Measurements from ENCODE around the gene IARS1. TPM values are rescaled to one million over a fixed set of nuclear protein-coding genes. Genes with fewer than 3 reads are reported as not detected.

Gene IARS1
- total and polyA plus RNA-seq, 2 of the 13 experiments (the other 11 are each of a cell fraction or from before 2014, with no cell fraction given), result 55.9 to 185 TPM

DNA sequence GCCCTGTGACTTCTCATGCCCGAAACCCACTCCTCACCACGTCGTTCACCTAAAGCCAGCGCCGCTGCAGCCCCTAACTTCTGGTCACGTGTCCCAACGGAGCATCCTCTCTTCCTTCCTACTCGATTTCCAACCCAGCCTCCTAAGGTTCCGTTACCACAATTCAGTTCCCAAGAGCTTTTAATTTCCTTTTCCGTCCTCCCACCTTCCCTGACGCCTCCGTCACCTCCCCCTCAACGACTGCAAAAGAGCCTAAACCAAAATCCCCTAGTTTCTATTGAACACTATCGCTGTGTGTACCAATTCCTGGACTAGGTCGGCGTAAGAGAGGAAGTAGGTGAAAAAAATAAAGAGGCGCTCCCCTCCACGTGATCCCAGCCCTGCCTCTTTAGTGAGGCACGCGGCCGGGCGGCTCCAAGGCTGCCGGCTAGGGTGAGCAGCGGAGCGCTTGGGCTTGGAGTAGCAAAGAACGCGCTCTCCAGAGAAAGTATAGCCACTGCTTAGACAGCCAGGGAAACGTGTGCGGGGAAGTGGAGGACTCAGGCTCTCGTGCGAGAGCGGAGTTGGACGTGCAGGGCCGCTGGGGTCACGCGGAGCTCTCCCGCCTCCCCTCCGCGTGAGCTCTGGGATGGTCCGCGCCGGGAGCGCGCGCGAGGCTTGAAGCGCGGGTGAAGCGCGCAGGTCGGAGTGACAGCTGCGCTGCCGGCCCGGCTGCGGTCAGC, 31.9 kb upstream of the IARS1 start, which contains the start of the genes CENPP and NOL8 (continued):
- no peak for TF ChIP-seq NR3C1 (CRISPR knock-in tag; IDR thresholded peaks at IDR 0.05)
- no peak for TF ChIP-seq ZFP37 (CRISPR knock-in tag; IDR thresholded peaks at IDR 0.05; ENCODE audit: borderline replicate concordance)
- TF ChIP-seq ZNF83 (CRISPR knock-in tag; IDR thresholded peaks at IDR 0.05; ENCODE audit: borderline replicate concordance), result peak; percentile 60; the same call in 1 of the 2 replicates
- TF ChIP-seq SNAPC4 (CRISPR knock-in tag; IDR thresholded peaks at IDR 0.05), result peak; percentile 90; the same call in 1 of the 2 replicates
- TF ChIP-seq, protein P1, sequence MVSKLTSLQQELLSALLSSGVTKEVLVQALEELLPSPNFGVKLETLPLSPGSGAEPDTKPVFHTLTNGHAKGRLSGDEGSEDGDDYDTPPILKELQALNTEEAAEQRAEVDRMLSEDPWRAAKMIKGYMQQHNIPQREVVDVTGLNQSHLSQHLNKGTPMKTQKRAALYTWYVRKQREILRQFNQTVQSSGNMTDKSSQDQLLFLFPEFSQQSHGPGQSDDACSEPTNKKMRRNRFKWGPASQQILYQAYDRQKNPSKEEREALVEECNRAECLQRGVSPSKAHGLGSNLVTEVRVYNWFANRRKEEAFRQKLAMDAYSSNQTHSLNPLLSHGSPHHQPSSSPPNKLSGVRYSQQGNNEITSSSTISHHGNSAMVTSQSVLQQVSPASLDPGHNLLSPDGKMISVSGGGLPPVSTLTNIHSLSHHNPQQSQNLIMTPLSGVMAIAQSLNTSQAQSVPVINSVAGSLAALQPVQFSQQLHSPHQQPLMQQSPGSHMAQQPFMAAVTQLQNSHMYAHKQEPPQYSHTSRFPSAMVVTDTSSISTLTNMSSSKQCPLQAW (CRISPR knock-in tag; IDR thresholded peaks at IDR 0.05), result peak; percentile 43; the same call in 1 of the 2 replicates
- TF ChIP-seq ZNF232 (CRISPR knock-in tag; IDR thresholded peaks at IDR 0.05; ENCODE audit: borderline replicate concordance), result no peak; the same call in 1 of the 2 replicates
- peak; percentile 36; the same call in 1 of the 2 replicates for TF ChIP-seq IRF2 (CRISPR knock-in tag; IDR thresholded peaks at IDR 0.05)
- TF ChIP-seq, protein P2, sequence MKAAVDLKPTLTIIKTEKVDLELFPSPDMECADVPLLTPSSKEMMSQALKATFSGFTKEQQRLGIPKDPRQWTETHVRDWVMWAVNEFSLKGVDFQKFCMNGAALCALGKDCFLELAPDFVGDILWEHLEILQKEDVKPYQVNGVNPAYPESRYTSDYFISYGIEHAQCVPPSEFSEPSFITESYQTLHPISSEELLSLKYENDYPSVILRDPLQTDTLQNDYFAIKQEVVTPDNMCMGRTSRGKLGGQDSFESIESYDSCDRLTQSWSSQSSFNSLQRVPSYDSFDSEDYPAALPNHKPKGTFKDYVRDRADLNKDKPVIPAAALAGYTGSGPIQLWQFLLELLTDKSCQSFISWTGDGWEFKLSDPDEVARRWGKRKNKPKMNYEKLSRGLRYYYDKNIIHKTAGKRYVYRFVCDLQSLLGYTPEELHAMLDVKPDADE (CRISPR knock-in tag; IDR thresholded peaks at IDR 0.05), result no peak
- no peak for TF ChIP-seq ZNF773 (CRISPR knock-in tag; IDR thresholded peaks at IDR 0.05; ENCODE audit: borderline replicate concordance)
- TF ChIP-seq, protein P3, sequence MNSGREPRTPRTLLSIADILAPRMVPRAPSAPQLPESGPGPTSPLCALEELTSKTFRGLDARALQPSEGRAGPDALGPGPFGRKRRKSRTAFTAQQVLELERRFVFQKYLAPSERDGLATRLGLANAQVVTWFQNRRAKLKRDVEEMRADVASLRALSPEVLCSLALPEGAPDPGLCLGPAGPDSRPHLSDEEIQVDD (CRISPR knock-in tag; IDR thresholded peaks at IDR 0.05; ENCODE audit: borderline replicate concordance), result no peak; the same call in 1 of the 2 replicates
- no peak; the same call in 1 of the 2 replicates for TF ChIP-seq ZNF12 (CRISPR knock-in tag; IDR thresholded peaks at IDR 0.05)
- TF ChIP-seq ZNF552 (CRISPR knock-in tag; IDR thresholded peaks at IDR 0.05; ENCODE audit: borderline replicate concordance), result no peak
- TF ChIP-seq HOXA5 (CRISPR knock-in tag; IDR thresholded peaks at IDR 0.05), result peak; percentile 48; the same call in 1 of the 2 replicates
- TF ChIP-seq IRX3 (CRISPR knock-in tag; IDR thresholded peaks at IDR 0.05; ENCODE audit: borderline replicate concordance, low read depth), result no peak; the same call in 1 of the 2 replicates
- peak; percentile 11; the same call in 1 of the 2 replicates for TF ChIP-seq ZNF33B (CRISPR knock-in tag; IDR thresholded peaks at IDR 0.05)
- TF ChIP-seq GMEB2 (CRISPR knock-in tag; IDR thresholded peaks at IDR 0.05; ENCODE audit: low read depth), result no peak
- TF ChIP-seq POLR2AphosphoS2 (IDR thresholded peaks at IDR 0.05; ENCODE audit: low read depth, low read length), result no peak
- TF ChIP-seq SRSF9 (IDR thresholded peaks at IDR 0.05; ENCODE audit: borderline replicate concordance, insufficient read depth, low read depth, low read length, poor library complexity, severe bottlenecking), result no peak
- TF ChIP-seq ZBTB7A (CRISPR knock-in tag; IDR thresholded peaks at IDR 0.05), result peak; percentile 57; the same call in 1 of the 2 replicates
